Muscle of back (tissue), 11 donors: ENCODE results near the gene DNMT3L. TPM values are rescaled to one million over a fixed set of nuclear protein-coding genes. Genes with fewer than 3 reads are reported as not detected.

Experiments used
- DNase-seq, 3 donors: peaks; one replicate each; pipeline versions ENCODE4 v3.0.0 to v3.0.0-alpha.2; 2013
- polyA plus RNA-seq, 10 donors: library from polyadenylated mRNA; unstranded; fragments of 120-200 nt; gene quantifications; one replicate each; pipeline ENCODE4 v1.2.1, GENCODE V29; 2013; ENCODE audit not compliant: insufficient read length in 10 of 10

DNMT3L gene
- polyA plus RNA-seq, 10 donors, result not detected

- DNase-seq, result peak in 1 of 3 donors; percentile 42
Measured at GRCh38 chr21:44279354-44280260, 17.9 kb upstream of the DNMT3L start.

GRCh38 chr21:44275041-44275440, 13.3 kb upstream of the DNMT3L start:
- no peak for DNase-seq

GRCh38 chr21:44273046-44273445, 11.3 kb upstream of the DNMT3L start:
- DNase-seq, result no peak

GRCh38 chr21:44272284-44272858, 10.7 kb upstream of the DNMT3L start:
- DNase-seq, result no peak

GRCh38 chr21:44271558-44272283, 10.0 kb upstream of the DNMT3L start:
- DNase-seq, result no peak

GRCh38 chr21:44269090-44269489, 7.4 kb upstream of the DNMT3L start:
- DNase-seq, result no peak

- no peak for DNase-seq
Measured at GRCh38 chr21:44267655-44268142, 6.0 kb upstream of the DNMT3L start.

GRCh38 chr21:44265734-44266270, 4.1 kb upstream of the DNMT3L start:
- no peak for DNase-seq

- DNase-seq, result no peak
Measured at GRCh38 chr21:44263768-44264167, 2.1 kb upstream of the DNMT3L start.

- no peak for DNase-seq
Measured at GRCh38 chr21:44263221-44263760, 1.6 kb upstream of the DNMT3L start.

- no peak for DNase-seq
Measured at GRCh38 chr21:44262338-44263056, 800 bp upstream of the DNMT3L start.

GRCh38 chr21:44260791-44261631, 686 bp downstream of the DNMT3L start:
- no peak for DNase-seq

- DNase-seq, result no peak
Measured at GRCh38 chr21:44260066-44260465, 1.6 kb downstream of the DNMT3L start.

GRCh38 chr21:44259082-44259705, 2.5 kb downstream of the DNMT3L start:
- DNase-seq, result no peak

GRCh38 chr21:44258056-44258725, 3.5 kb downstream of the DNMT3L start:
- DNase-seq, result no peak

GRCh38 chr21:44255511-44255981, 6.2 kb downstream of the DNMT3L start:
- peak; percentile 6 to 56 (median 37) for DNase-seq

GRCh38 chr21:44253832-44254710, 7.6 kb downstream of the DNMT3L start:
- DNase-seq, result no peak
